HepG2 (cell line): Measurements from ENCODE around the gene SOST. TPM values are rescaled to one million over a fixed set of nuclear protein-coding genes. Genes with fewer than 3 reads are reported as not detected.

Experiments
- AGO1 ChIP-seq: fragments of 200-400 bp; formaldehyde crosslinking; IDR thresholded peaks from 2 replicates; pipeline ENCODE4 v1.6.1; 2017; ENCODE audit warnings: mild to moderate bottlenecking, low read depth, low read length, moderate library complexity; ENCODE audit not compliant: poor library complexity, severe bottlenecking
- ATF7 ChIP-seq, 2 experiments: fragments of 450-650 bp in 1 of 2; sonication (generic) in 1 of 2; formaldehyde crosslinking in 1 of 2; IDR thresholded peaks; 2 replicates each; pipeline versions ENCODE4 v1.4.0 to v1.6.1; 2016 to 2020; ENCODE audit warnings: antibody characterized with exemption in 1 of 2, mild to moderate bottlenecking in 1 of 2, missing genetic modification reagents in 1 of 2
- FIP1L1 ChIP-seq: fragments of 200-400 bp; formaldehyde crosslinking; IDR thresholded peaks from 2 replicates; pipeline ENCODE4 v1.6.1; 2018; ENCODE audit warnings: low read depth, mild to moderate bottlenecking, low read length, moderate library complexity, borderline replicate concordance; ENCODE audit not compliant: insufficient read depth
- FOXM1 ChIP-seq: sonication (generic); formaldehyde crosslinking; IDR thresholded peaks from 2 replicates; pipeline ENCODE4 v1.5.0; 2020; ENCODE audit warnings: missing genetic modification reagents
- NR2F1 ChIP-seq, 2 experiments: fragments of 450-650 bp in 1 of 2; formaldehyde crosslinking in 1 of 2; IDR thresholded peaks; 2 replicates each; pipeline versions ENCODE4 v1.5.0 to v1.6.1; 2016 to 2020; ENCODE audit warnings: mild to moderate bottlenecking in 1 of 2, missing compliant biosample characterization in 1 of 2, missing genetic modification reagents in 1 of 2, moderate library complexity in 1 of 2
- TBP ChIP-seq: sonication (generic); formaldehyde crosslinking; IDR thresholded peaks from 2 replicates; pipeline ENCODE4 v1.5.0; 2020; ENCODE audit warnings: missing genetic modification reagents
- ZNF777 ChIP-seq: sonication (generic); formaldehyde crosslinking; IDR thresholded peaks from 2 replicates; pipeline ENCODE4 v1.4.0; 2020; ENCODE audit warnings: missing genetic modification reagents
- polyA plus RNA-seq, 8 experiments: library from polyadenylated mRNA; depleted of rRNA in 3 of 8; stranded (reverse) in 7 of 8; unstranded in 1 of 8; fragments of >200 nt; fragmentation: Illumina TruSeq in 4 of 8; extraction: Trizol in 4 of 8; gene quantifications; 2 replicates each; pipeline versions ENCODE4 v1.2.1 to v1.2.3, GENCODE V29; 2011 to 2016; ENCODE audit warnings: low read depth in 4 of 8, missing spikeins in 1 of 8, mixed read lengths in 1 of 8; ENCODE audit not compliant: insufficient read depth in 1 of 8
- total RNA-seq, 5 experiments: library from RNA; depleted of rRNA; stranded (reverse); fragments of >200 nt; fragmentation: Illumina TruSeq; extraction: Trizol; gene quantifications; 2 replicates each; pipeline ENCODE4 v1.2.3, GENCODE V29; 2016; ENCODE audit warnings: low read depth in 1 of 5
- TF ChIP-seq, protein P1 (sequence below): sonication (generic); formaldehyde crosslinking; IDR thresholded peaks from 2 replicates; pipeline ENCODE4 v1.8.0; 2022; ENCODE audit warnings: missing genetic modification reagents, mild to moderate bottlenecking, inconsistent platforms, borderline replicate concordance
- TF ChIP-seq, protein P2 (sequence below): IDR thresholded peaks from 2 replicates; pipeline ENCODE4 v1.6.1; 2016; ENCODE audit warnings: mild to moderate bottlenecking
- TF ChIP-seq, protein P3 (sequence below): sonication (generic); formaldehyde crosslinking; IDR thresholded peaks from 2 replicates; pipeline ENCODE4 v1.4.0; 2020; ENCODE audit warnings: missing genetic modification reagents, borderline replicate concordance
- TF ChIP-seq, protein P4 (sequence below): sonication (generic); formaldehyde crosslinking; conservative IDR thresholded peaks from 2 replicates; pipeline ENCODE4 v1.8.0; 2022; ENCODE audit warnings: mild to moderate bottlenecking, moderate library complexity, missing genetic modification reagents
- TF ChIP-seq, protein P5 (sequence below): sonication (generic); formaldehyde crosslinking; IDR thresholded peaks from 2 replicates; pipeline ENCODE4 v1.5.0; 2020; ENCODE audit warnings: missing genetic modification reagents

Gene SOST
- total and polyA plus RNA-seq, 2 of the 13 experiments (the other 11 are each of a cell fraction or from before 2014, with no cell fraction given), result not detected

DNA sequence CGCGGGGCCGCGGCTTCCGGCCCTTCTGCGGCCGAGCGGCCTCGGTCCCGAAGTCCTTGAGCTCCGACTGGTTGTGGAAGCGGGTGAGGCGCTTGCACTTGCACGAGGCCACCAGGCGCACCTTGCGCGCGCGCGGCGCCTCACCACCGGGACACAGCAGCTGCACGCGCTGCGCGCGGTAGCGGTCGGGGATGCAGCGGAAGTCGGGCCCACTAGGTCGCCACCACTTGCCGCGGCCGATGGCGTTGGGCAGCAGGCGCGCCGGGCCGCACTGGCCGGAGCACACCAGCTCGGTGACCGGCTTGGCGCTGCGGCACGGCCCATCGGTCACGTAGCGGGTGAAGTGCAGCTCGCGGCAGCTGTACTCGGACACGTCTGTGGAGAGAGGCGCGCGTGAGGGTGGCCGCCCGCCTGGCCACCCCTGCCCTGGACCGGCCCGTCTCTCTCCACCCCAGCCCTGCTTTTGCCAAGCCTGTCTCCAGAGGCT lies 3.2 kb downstream of the SOST start (continued):
- TF ChIP-seq, protein P1, sequence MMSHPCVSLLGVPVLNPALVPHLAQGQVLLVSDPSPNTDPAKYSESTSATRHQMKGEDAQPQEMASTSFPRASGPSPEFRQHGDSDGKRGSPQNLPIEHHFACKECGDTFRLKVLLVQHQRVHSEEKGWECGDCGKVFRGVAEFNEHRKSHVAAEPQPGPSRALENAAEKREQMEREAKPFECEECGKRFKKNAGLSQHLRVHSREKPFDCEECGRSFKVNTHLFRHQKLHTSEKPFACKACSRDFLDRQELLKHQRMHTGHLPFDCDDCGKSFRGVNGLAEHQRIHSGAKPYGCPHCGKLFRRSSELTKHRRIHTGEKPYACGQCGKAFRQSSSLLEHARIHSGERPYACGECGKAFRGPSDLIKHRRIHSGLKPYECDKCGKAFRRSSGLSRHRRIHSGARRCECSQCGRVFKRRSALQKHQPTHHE (CRISPR knock-in tag), result no peak
- no peak for TF ChIP-seq AGO1
- TF ChIP-seq FIP1L1, result no peak
- TF ChIP-seq, protein P2, sequence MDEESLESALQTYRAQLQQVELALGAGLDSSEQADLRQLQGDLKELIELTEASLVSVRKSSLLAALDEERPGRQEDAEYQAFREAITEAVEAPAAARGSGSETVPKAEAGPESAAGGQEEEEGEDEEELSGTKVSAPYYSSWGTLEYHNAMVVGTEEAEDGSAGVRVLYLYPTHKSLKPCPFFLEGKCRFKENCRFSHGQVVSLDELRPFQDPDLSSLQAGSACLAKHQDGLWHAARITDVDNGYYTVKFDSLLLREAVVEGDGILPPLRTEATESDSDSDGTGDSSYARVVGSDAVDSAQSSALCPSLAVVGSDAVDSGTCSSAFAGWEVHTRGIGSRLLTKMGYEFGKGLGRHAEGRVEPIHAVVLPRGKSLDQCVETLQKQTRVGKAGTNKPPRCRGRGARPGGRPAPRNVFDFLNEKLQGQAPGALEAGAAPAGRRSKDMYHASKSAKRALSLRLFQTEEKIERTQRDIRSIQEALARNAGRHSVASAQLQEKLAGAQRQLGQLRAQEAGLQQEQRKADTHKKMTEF, result no peak
- TF ChIP-seq, protein P3, sequence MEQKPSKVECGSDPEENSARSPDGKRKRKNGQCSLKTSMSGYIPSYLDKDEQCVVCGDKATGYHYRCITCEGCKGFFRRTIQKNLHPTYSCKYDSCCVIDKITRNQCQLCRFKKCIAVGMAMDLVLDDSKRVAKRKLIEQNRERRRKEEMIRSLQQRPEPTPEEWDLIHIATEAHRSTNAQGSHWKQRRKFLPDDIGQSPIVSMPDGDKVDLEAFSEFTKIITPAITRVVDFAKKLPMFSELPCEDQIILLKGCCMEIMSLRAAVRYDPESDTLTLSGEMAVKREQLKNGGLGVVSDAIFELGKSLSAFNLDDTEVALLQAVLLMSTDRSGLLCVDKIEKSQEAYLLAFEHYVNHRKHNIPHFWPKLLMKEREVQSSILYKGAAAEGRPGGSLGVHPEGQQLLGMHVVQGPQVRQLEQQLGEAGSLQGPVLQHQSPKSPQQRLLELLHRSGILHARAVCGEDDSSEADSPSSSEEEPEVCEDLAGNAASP, result no peak
- TF ChIP-seq, protein P4, sequence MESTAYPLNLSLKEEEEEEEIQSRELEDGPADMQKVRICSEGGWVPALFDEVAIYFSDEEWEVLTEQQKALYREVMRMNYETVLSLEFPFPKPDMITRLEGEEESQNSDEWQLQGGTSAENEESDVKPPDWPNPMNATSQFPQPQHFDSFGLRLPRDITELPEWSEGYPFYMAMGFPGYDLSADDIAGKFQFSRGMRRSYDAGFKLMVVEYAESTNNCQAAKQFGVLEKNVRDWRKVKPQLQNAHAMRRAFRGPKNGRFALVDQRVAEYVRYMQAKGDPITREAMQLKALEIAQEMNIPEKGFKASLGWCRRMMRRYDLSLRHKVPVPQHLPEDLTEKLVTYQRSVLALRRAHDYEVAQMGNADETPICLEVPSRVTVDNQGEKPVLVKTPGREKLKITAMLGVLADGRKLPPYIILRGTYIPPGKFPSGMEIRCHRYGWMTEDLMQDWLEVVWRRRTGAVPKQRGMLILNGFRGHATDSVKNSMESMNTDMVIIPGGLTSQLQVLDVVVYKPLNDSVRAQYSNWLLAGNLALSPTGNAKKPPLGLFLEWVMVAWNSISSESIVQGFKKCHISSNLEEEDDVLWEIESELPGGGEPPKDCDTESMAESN (CRISPR knock-in tag), result no peak
- no peak for TF ChIP-seq TBP
- TF ChIP-seq ZNF777 (CRISPR knock-in tag), result no peak
- TF ChIP-seq NR2F1 (CRISPR knock-in tag; IDR thresholded peaks at IDR 0.05), result no peak
- TF ChIP-seq ATF7 (IDR thresholded peaks at IDR 0.05), result no peak
- TF ChIP-seq ATF7 (CRISPR knock-in tag; IDR thresholded peaks at IDR 0.05), result no peak
- no peak for TF ChIP-seq FOXM1 (CRISPR knock-in tag)
- TF ChIP-seq, protein P5, sequence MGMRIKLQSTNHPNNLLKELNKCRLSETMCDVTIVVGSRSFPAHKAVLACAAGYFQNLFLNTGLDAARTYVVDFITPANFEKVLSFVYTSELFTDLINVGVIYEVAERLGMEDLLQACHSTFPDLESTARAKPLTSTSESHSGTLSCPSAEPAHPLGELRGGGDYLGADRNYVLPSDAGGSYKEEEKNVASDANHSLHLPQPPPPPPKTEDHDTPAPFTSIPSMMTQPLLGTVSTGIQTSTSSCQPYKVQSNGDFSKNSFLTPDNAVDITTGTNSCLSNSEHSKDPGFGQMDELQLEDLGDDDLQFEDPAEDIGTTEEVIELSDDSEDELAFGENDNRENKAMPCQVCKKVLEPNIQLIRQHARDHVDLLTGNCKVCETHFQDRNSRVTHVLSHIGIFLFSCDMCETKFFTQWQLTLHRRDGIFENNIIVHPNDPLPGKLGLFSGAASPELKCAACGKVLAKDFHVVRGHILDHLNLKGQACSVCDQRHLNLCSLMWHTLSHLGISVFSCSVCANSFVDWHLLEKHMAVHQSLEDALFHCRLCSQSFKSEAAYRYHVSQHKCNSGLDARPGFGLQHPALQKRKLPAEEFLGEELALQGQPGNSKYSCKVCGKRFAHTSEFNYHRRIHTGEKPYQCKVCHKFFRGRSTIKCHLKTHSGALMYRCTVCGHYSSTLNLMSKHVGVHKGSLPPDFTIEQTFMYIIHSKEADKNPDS (CRISPR knock-in tag), result no peak
